ENCODE measurements around the gene C1orf159.

DNA sequence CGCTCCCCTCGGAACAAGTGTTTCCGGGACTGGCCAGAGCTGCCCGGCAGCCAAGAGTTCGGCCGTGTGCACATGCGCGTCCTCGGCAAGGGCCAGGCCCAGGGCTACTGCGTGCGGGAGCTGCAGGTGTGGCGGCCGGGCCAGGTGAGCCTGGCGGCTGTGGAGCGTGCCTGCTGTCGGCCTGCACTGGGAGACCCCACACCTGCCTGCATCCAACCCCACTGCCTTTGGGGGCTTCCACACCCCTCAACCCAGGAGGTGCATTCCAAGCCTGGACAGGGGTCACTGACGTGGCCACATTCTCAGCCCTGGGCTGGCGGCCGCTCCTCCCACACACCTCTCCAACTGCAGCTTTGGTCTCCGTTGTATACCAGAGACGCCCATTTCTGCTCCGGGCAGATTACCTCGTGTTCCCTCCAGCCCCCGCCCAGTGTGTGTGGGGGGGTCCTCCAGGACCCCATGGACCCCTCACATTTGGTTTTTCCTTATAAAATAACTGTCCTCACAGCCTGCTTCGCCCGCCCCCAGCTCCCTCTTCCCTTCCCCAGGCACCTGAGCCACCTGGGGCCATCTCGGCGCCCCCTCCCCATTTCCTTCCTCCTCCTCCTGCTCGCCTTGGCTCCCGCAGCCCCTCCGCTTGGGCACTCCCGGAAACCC lies 47.9 kb downstream of the C1orf159 start:
- no peak for TF ChIP-seq EZH2 (IDR thresholded peaks at IDR 0.05; ENCODE audit: borderline replicate concordance, low read depth, low read length, severe bottlenecking)
- TF ChIP-seq, protein P1, sequence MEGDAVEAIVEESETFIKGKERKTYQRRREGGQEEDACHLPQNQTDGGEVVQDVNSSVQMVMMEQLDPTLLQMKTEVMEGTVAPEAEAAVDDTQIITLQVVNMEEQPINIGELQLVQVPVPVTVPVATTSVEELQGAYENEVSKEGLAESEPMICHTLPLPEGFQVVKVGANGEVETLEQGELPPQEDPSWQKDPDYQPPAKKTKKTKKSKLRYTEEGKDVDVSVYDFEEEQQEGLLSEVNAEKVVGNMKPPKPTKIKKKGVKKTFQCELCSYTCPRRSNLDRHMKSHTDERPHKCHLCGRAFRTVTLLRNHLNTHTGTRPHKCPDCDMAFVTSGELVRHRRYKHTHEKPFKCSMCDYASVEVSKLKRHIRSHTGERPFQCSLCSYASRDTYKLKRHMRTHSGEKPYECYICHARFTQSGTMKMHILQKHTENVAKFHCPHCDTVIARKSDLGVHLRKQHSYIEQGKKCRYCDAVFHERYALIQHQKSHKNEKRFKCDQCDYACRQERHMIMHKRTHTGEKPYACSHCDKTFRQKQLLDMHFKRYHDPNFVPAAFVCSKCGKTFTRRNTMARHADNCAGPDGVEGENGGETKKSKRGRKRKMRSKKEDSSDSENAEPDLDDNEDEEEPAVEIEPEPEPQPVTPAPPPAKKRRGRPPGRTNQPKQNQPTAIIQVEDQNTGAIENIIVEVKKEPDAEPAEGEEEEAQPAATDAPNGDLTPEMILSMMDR (IDR thresholded peaks at IDR 0.05; ENCODE audit: borderline replicate concordance, extremely low read depth, low read length, poor library complexity, severe bottlenecking) = no peak

Measured in DND-41 (cell line).